ENCODE results near the gene DAO.
"Not testable (repeated sequence)": the region's sequence is repeated elsewhere in the genome, so short reads cannot be mapped to it uniquely, and the experiment has no call there.

The DAO gene

GRCh38 chr12:108850854-108851573 is 28.9 kb upstream of the DAO start:
- DNase-seq (ENCODE audit: low read depth): no peak

- DNase-seq (ENCODE audit: low read depth): no peak
Observed at GRCh38 chr12:108852674-108853309, 27.1 kb upstream of the DAO start.

GRCh38 chr12:108853426-108853825 is 26.5 kb upstream of the DAO start:
- no peak for DNase-seq (ENCODE audit: low read depth)

GRCh38 chr12:108853981-108854446 is 25.9 kb upstream of the DAO start:
- no peak for DNase-seq (ENCODE audit: low read depth)

- no peak for DNase-seq (ENCODE audit: low read depth)
Observed at GRCh38 chr12:108854451-108855283, 25.2 kb upstream of the DAO start.

- DNase-seq (ENCODE audit: low read depth): peak; percentile 95
Observed at GRCh38 chr12:108855284-108856169, 24.4 kb upstream of the DAO start.

- no peak for DNase-seq (ENCODE audit: low read depth)
Observed at GRCh38 chr12:108856170-108856427, 23.8 kb upstream of the DAO start.

GRCh38 chr12:108856428-108857157 is 23.3 kb upstream of the DAO start:
- no peak for DNase-seq (ENCODE audit: low read depth)

GRCh38 chr12:108857158-108857407 is 22.8 kb upstream of the DAO start:
- no peak for DNase-seq (ENCODE audit: low read depth)

GRCh38 chr12:108858311-108859074 is 21.4 kb upstream of the DAO start:
- DNase-seq (ENCODE audit: low read depth): no peak

GRCh38 chr12:108859141-108859922 is 20.6 kb upstream of the DAO start:
- DNase-seq (ENCODE audit: low read depth): not testable (repeated sequence)

GRCh38 chr12:108859923-108860291 is 20.0 kb upstream of the DAO start:
- DNase-seq (ENCODE audit: low read depth): no peak

GRCh38 chr12:108860443-108860842 is 19.4 kb upstream of the DAO start:
- no peak for DNase-seq (ENCODE audit: low read depth)

GRCh38 chr12:108861878-108862587 is 17.9 kb upstream of the DAO start:
- DNase-seq (ENCODE audit: low read depth): no peak

- no peak for DNase-seq (ENCODE audit: low read depth)
Observed at GRCh38 chr12:108862588-108862959, 17.3 kb upstream of the DAO start.

GRCh38 chr12:108865169-108865568 is 14.7 kb upstream of the DAO start:
- DNase-seq (ENCODE audit: low read depth): no peak

- not testable (repeated sequence) for DNase-seq (ENCODE audit: low read depth)
Observed at GRCh38 chr12:108866083-108866482, 13.8 kb upstream of the DAO start.

- no peak for DNase-seq (ENCODE audit: low read depth)
Observed at GRCh38 chr12:108868781-108869180, 11.1 kb upstream of the DAO start.

GRCh38 chr12:108875280-108875679 is 4.6 kb upstream of the DAO start:
- DNase-seq (ENCODE audit: low read depth): no peak

Data from CMK (cell line).